HG02938 (cell line): ENCODE data around the gene BAHCC1.
"Not testable (repeated sequence)": the region's sequence is repeated elsewhere in the genome, so short reads cannot be mapped to it uniquely, and the experiment has no call there.

Source experiments
- ATAC-seq: cut with Tn5 transposase; IDR thresholded peaks from one replicate; pipeline ENCODE4 v1.9.1; 2021; ENCODE audit warnings: mild to moderate bottlenecking, moderate library complexity; ENCODE audit not compliant: unreplicated experiment

The BAHCC1 gene

DNA sequence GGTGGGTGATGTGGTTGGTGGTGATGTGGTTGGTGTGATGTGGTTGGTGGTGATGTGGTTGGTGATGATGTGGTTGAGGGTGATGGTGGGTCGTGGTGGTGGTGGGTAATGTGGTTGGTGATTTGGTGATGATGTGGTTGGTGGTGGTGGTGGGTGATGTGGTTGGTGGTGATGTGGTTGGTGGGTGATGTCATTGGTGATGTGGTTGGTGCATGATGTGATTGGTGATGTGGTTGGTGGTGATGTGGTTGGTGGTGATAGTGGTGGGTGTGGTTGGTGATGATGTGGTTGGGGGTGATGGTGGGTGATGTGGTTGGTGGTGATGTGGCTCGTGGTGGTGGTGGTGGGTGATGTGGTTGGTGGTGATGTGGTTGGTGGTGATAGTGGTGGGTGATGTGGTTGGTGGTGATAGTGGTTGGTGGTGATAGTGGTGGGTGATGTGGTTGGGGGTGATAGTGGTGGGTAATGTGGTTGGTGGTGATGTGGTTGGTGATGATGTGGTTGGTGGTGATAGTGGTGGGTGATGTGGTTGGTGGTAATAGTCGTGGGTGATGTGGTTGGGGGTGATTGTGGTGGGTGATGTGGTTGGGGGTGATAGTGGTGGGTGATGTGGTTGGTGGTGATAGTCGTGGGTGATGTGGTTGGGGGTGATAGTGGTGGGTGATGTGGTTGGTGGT is 30.6 kb downstream of the BAHCC1 start:
- not testable (repeated sequence) for ATAC-seq

- no peak for ATAC-seq
Observed at GRCh38 chr17:81426393-81427172, 31.3 kb downstream of the BAHCC1 start.

DNA sequence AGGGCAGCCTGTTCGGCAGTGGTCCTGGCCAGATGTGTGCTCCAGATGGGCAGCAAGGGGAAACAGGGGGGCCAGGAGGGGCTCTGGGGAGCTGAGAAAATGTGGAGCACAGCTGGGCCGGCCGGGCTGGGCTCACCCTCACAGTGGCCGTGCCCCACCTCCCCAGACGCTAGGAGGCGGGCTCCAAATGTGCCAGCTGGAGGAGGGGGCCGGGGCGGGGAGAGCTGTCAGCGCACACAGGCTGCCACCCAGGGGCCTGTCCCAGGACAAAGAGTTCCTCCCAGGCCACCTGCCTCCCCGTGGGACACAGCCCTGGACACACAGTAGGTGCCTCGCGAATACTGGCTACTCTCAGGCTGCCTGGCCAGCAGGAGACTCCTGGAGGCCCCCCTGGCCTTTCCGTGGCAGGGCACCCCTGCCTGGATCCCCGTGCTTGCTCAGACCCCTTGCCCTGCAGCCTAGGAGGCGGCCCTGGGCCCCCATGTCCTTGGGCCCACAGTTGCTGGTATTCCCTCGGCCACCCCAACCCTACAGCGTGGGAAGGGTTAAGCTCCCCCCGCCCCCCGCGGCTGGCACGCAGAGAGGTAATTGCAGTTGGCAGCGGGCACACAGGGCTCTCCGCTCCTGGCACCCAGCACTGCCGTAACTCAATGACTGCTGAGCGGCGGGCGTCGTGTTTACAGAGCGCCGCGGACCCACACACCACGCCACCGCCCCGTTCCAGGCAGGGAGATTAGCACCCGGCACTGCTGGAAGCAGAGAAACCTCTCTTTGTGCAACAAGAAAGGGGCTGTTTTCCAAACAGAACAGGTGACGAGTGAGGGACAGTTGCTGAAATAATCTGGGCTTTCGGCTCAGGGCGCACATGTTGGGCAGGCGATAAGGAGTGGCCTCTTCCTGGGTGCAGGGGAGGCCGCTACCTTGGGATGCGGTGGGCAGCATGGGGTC is 32.2 kb downstream of the BAHCC1 start:
- ATAC-seq = no peak

GRCh38 chr17:81428121-81428515 is 32.9 kb downstream of the BAHCC1 start:
- ATAC-seq = no peak

DNA sequence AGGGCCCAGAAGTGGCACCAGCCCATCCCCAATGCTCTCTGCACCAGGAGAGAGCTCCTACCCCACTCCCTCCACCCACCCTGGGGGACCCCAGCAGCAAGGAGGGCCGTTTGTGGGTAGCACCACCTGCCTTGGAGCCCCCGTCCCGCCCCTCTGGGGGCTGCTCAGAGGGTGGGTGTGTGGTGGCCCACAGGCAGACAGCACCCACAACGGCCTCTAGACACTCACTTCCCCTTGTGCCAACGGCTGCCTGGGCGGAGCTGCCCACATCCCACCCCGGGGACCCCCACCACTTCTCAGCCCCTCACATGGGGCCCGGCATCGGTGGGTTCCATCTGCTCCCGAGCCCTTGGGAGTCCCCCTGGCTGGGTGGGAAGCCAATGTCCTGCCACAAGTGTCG is 33.3 kb downstream of the BAHCC1 start:
- ATAC-seq = no peak

- ATAC-seq = no peak
Observed at GRCh38 chr17:81428948-81429774, 33.9 kb downstream of the BAHCC1 start.

DNA sequence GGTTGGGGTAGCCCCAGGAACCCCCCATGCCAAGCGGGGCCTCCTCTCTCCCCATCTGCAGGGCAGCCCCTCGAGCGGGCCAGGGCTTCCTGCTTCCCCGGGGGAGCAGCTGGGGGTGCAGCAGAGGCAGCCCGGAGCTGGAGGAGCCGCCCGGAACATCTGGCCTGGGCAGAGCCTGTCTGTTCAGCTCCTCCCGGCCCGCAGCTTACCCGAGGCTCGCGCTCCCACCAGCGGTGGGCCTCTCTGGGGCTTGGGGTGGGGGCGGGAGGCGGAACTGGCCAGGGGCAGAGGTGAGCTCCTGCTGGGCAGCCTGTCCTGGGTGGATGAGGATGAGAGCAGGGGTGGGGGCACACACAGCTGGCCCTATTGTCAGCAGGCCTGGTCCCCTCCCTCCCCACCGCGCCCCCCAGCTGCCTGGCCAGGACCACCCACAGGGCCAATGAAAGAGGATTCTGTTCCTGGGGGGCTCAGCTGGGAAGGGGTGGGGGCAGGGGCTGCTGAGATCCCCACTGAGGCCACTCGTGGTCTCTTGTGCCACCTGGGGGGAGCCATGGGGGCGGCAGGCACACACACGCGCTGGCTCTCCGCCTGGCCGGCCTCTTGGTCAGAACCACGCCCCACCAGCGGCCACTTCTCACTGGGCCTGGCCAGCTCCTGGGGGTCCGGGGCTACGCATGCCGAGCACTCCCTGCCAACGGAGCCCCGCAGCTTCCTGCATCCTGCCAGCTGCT is 34.7 kb downstream of the BAHCC1 start:
- ATAC-seq = no peak

DNA sequence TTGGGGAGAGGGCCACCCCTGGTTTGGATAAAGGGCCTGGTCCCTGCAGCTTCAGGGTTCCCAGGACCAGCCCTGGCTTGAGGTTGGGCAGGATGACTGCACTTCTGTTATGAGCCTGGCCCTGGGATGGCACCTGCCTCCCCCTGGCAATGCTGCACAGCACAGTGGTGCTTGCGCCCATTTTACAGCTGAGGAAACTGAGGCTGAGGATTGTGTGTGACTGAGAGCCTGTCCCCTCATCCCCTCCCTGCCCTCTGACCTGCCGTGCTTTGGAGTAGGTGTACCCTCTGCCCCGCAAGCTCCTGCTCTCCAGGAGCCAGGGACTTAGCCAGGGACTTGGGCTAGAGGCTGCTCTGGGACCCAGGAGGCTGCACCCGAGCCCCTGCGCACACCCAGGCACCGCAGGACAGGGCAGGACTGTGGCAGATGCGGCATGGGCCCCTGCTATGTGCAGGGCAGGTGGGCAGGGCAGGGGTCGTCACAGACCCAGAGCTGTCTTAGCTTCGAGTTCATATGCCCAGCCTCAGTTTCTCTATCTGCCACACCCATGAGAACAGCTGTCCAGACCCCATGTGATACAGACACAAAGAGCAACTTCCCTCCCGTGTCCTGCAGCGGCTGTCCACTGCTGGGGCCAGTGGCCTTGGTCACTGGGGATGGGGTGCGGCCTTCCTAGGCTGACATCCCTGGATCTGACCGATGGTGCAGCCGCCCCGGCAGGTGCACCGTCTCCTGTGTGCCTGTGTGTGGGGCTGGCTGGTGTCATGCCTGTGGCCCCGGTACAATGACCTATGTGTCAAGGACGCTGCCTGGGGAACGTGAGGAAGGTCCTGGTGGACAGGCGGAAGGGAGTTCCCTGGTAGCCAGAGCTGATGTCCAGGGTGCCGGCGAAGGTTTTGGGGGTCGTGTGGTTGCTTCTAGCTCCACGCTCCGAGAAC is 36.6 kb downstream of the BAHCC1 start:
- no peak for ATAC-seq

DNA sequence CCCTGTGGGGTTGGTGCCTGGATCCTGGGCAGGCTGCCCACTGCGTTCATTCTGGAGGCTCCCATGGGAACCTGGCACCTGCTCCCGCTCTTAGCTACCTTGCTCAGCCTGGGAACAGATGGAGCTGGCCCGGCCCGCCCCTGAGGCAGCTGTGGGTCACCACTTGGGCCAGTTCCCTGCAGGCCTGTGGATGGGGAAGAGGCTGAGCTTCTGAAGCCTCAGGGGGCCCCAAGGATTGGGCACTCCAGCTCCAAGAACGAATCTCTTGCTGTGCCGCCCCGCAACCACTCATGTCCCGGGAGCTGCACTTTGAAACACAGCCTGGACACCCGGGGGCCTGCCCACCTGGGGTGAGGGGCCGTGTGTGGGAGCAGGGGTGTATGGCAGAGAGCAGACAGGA is 37.7 kb downstream of the BAHCC1 start:
- ATAC-seq = no peak

- no peak for ATAC-seq
Observed at GRCh38 chr17:81433656-81434055, 38.4 kb downstream of the BAHCC1 start.

- ATAC-seq = no peak
Observed at GRCh38 chr17:81434072-81434471, 38.8 kb downstream of the BAHCC1 start.

DNA sequence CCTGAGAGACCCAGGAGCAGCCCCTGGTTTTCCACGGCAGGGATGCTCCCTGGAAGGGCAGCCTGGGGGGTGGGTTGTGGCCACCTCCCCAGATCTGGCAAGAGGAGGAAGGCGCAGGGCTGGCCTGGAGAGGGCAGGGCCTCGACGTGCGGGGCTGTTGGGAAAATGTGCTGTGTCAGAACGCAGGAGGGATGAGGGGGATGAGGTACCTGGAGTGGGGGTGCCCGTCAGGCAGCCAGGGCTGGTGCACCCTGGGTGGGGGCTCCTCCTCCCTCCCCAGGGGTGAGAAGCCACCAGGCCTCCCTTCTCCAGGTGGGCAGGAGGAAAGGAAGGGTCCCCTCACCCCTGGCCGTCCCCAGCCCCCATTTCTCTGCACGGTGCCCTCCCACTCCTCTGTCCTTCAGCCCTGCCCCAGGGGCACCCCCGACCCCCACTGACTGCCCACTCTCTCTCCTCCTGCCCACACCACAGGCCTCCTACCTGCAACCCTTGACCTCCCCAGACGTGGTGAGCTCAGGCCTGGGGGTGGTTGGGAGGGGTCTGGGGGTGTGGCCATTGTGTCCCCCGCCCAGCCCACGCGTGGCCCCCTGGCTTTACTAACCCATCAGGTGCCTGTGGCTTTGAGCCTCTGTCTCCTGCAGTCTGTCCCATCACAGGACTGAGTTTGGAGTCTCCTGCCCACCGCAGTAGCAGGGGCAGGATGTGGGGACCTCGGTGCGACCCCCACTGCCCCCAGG is 39.6 kb downstream of the BAHCC1 start:
- ATAC-seq = no peak

GRCh38 chr17:81435652-81436293 is 40.5 kb downstream of the BAHCC1 start:
- ATAC-seq = no peak

DNA sequence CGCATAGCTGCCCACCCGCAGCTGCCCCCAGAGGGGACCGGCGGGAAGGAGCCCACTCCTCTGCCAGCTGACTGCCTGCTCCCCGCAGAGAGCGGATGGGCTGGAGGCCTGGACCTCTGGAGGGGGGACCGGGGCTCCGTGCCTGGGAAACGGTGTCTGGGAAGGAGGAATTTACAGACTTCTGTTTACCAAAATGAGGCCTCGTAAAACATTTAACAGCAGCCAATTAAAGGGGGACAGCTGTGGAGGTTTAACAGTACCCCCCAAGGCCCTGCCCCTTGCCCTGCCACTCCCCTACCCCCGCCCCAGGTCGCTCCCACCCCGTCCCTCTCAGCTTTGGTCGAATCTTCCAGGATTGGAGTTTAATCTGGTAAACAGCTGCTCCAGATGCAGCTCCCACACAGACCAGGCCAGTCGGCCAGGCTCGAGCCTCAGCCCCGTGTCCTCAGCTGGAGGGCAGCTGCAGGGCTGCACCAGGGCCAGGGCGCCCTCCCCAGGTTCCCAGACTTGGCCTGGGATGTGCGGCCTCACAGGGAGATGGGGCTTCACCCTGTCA is 41.1 kb downstream of the BAHCC1 start:
- no peak for ATAC-seq

DNA sequence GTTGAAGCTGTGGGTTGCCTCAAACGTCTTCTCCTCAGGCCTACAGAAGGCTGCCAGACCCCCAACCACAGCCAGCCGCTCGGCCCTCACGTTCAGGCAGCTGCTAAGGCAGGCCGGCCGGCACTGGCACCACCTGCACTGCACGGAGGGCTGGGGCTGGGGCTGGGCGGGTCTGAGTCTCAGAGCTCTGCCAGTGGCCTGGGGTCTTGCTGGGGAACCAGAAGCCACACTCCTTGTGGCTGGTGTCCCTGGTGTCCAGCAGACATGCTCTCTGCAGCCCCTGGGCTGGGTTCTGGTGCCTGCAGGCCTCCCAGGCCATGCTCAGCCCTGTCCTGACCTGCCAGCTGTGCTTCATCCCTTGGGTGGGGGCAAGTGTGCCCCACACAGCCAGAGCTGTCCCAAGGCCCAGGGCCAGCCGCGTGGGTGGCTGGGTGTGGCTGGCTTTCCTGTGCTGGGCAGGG is 42.0 kb downstream of the BAHCC1 start:
- ATAC-seq = no peak

GRCh38 chr17:81438007-81438659 is 42.9 kb downstream of the BAHCC1 start:
- ATAC-seq = no peak

GRCh38 chr17:81438688-81439087 is 43.4 kb downstream of the BAHCC1 start:
- ATAC-seq = no peak
